Subcutaneous adipose tissue (tissue), 4 donors: ENCODE data around the gene TSNAXIP1. TPM values are rescaled to one million over a fixed set of nuclear protein-coding genes. Genes with fewer than 3 reads are reported as not detected.

Experiments used
- total RNA-seq, 4 donors: library from RNA; depleted of rRNA; stranded (reverse); fragments of >200 nt; gene quantifications; one replicate each; pipeline ENCODE4 v1.1.0, GENCODE V29; 2016
- TF ChIP-seq, protein P1 (sequence below): fragments of 450-650 bp; IDR thresholded peaks from one replicate; pipeline ENCODE4 v1.5.1; 2016; ENCODE audit warnings: low read depth, mild to moderate bottlenecking, control low read depth, antibody characterized with exemption, moderate library complexity

TSNAXIP1 gene
- 1 to 10 TPM in 2 of 4 donors, under 1 TPM in 1, not detected in 1; 0.88 to 1.5 (median 1.0) TPM for total RNA-seq

- TF ChIP-seq, protein P1, sequence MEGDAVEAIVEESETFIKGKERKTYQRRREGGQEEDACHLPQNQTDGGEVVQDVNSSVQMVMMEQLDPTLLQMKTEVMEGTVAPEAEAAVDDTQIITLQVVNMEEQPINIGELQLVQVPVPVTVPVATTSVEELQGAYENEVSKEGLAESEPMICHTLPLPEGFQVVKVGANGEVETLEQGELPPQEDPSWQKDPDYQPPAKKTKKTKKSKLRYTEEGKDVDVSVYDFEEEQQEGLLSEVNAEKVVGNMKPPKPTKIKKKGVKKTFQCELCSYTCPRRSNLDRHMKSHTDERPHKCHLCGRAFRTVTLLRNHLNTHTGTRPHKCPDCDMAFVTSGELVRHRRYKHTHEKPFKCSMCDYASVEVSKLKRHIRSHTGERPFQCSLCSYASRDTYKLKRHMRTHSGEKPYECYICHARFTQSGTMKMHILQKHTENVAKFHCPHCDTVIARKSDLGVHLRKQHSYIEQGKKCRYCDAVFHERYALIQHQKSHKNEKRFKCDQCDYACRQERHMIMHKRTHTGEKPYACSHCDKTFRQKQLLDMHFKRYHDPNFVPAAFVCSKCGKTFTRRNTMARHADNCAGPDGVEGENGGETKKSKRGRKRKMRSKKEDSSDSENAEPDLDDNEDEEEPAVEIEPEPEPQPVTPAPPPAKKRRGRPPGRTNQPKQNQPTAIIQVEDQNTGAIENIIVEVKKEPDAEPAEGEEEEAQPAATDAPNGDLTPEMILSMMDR: no peak
Observed at GRCh38 chr16:67806428-67807147, at the start of gene TSNAXIP1, which contains the start of gene RANBP10. TSNAXIP1 (plus strand) TSS chr16:67806889; CDS start chr16:67807150, 261 bp downstream. RANBP10 (minus strand) TSS chr16:67806560; CDS start chr16:67806536, 24 bp downstream.

GRCh38 chr16:67758006-67758405 lies 48.7 kb upstream of the TSNAXIP1 start:
- TF ChIP-seq, protein P1: no peak

- TF ChIP-seq, protein P1: no peak
Observed at GRCh38 chr16:67758966-67759365, 47.7 kb upstream of the TSNAXIP1 start.

DNA sequence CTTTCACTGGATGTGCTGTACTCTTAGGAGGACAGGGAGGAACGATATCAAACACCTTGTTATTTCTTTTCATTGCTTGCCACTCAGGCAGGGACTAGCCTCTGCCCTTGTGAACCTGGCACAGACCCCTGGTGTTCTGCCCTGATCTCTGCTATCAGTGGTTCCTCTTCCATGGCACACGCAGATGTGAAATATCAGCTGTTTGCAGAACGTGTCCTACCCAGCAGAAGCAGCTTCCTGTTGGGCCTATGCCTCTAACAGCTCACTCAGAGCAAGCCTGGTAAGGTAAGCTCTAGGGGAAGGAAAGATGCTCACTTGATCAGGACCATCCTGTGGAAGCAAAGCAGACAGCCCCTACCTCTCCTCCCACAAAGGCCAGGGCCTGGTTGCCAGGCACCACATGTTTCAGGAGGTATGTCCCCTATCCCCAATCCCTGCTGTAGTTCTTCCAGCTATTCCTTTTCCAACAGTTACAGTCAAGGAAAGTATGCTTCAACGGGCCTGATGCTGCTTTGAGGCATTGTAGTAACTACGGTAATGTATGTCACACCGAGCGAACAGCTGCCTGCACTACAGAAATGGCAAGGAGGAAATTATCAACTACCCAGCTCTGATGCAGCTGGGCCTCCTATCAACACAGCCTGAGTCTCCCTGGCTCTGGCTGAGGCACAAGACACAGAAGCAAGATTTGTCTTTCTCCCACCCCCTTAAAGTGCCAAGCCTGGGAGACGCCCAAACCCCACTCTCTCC lies 46.3 kb upstream of the TSNAXIP1 start:
- TF ChIP-seq, protein P1: no peak

GRCh38 chr16:67760956-67761230 lies 45.8 kb upstream of the TSNAXIP1 start:
- TF ChIP-seq, protein P1: no peak

- TF ChIP-seq, protein P1: no peak
Observed at GRCh38 chr16:67761924-67762323, 44.8 kb upstream of the TSNAXIP1 start.

GRCh38 chr16:67762385-67762784 lies 44.3 kb upstream of the TSNAXIP1 start:
- TF ChIP-seq, protein P1: no peak
